MCF 10A (cell line): Measurements from ENCODE around the gene GGCX. TPM values are rescaled to one million over a fixed set of nuclear protein-coding genes. Genes with fewer than 3 reads are reported as not detected.

ENCODE experiments used
- BruUV-seq: library from RNA; stranded (reverse); fragments of 400-500 nt; replicated peaks from 2 replicates; lab custom pipeline; 2021; lab: Mats Ljungman, UMichigan
- CTCF ChIA-PET: fragments of 300-600 bp; sonication (Branson Sonifier 250); formaldehyde crosslinking; extraction: SDS; loops from one replicate; lab custom pipeline; 2021; ENCODE audit warnings: antibody characterized with exemption, inconsistent platforms; lab: Yijun Ruan, JAX
- POLR2A ChIA-PET: fragments of 300-600, 350-650 bp; sonication (Branson Sonifier 250); formaldehyde crosslinking; extraction: SDS; loops from one replicate; lab custom pipeline; 2020; ENCODE audit warnings: antibody characterized with exemption, inconsistent platforms; lab: Yijun Ruan, JAX
- DNase-seq: peaks from one replicate; pipeline ENCODE4 v3.0.0-alpha.2; 2018; ENCODE audit not compliant: unreplicated experiment
- H3K27ac Mint-ChIP-seq: one replicate; pipeline ENCODE4 v1.8.0; 2022; ENCODE audit warnings: mild to moderate bottlenecking, low read depth, mixed read lengths; ENCODE audit not compliant: unreplicated experiment
- H3K27me3 Mint-ChIP-seq: one replicate; pipeline ENCODE4 v1.8.0; 2022; ENCODE audit warnings: mixed read lengths; ENCODE audit not compliant: insufficient read depth, unreplicated experiment
- H3K36me3 Mint-ChIP-seq: one replicate; pipeline ENCODE4 v1.8.0; 2022; ENCODE audit warnings: mild to moderate bottlenecking, moderate library complexity, mixed read lengths; ENCODE audit not compliant: insufficient read depth, unreplicated experiment
- H3K4me1 Mint-ChIP-seq: one replicate; pipeline ENCODE4 v1.8.0; 2022; ENCODE audit warnings: mixed read lengths; ENCODE audit not compliant: insufficient read depth, unreplicated experiment
- H3K4me3 Mint-ChIP-seq: one replicate; pipeline ENCODE4 v1.8.0; 2022; ENCODE audit warnings: mild to moderate bottlenecking, moderate library complexity, mixed read lengths; ENCODE audit not compliant: unreplicated experiment
- H3K9me3 Mint-ChIP-seq: one replicate; pipeline ENCODE4 v1.8.0; 2022; ENCODE audit warnings: mixed read lengths; ENCODE audit not compliant: unreplicated experiment
- intact Hi-C: fragments of 100-400 bp; cut with micrococcal nuclease; formaldehyde crosslinking; loops from 2 replicates; pipeline ENCODE4 v1.14.1; 2022
- total RNA-seq: library from RNA; stranded (reverse); gene quantifications from 2 replicates; pipeline ENCODE4 v1.2.3, GENCODE V29; 2022
- TF ChIP-seq, protein P1 (sequence below): fragments of 200-600 bp; IDR thresholded peaks from one replicate; pipeline ENCODE4 v1.8.0; 2022; ENCODE audit warnings: antibody characterized with exemption, mild to moderate bottlenecking; ENCODE audit not compliant: unreplicated experiment

GGCX gene
- total RNA-seq, 1 experiment from 2014 or later, result 49.1 TPM

DNA sequence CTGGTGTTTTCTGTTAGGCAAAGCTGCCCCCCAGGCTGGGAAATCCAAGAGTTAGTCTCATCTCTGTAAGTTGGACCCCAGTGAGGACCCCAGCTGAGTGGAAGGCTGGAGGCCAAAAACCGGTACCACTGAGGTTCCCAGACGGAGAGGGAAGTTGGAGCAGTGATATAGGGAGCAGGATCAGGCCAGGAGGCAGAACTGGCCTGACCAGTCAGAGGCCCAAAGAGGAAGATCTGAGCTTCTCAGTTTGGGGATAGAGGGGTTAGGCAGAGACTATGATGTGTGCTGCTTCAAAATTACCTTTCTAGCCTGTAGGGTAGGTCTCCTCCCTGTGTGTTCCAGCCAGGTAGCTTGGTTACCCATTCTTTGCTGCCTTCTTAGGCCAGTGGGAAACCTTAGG lies 29.7 kb upstream of the GGCX start:
- POLR2A ChIA-PET, result interaction anchor here (0.6 to 2.5 kb wide), 3 partner anchors 10 to 21 kb away, joined by 5 to 6 read pairs (median 6); no protein-coding TSS in a partner anchor
- TF ChIP-seq, protein P1, sequence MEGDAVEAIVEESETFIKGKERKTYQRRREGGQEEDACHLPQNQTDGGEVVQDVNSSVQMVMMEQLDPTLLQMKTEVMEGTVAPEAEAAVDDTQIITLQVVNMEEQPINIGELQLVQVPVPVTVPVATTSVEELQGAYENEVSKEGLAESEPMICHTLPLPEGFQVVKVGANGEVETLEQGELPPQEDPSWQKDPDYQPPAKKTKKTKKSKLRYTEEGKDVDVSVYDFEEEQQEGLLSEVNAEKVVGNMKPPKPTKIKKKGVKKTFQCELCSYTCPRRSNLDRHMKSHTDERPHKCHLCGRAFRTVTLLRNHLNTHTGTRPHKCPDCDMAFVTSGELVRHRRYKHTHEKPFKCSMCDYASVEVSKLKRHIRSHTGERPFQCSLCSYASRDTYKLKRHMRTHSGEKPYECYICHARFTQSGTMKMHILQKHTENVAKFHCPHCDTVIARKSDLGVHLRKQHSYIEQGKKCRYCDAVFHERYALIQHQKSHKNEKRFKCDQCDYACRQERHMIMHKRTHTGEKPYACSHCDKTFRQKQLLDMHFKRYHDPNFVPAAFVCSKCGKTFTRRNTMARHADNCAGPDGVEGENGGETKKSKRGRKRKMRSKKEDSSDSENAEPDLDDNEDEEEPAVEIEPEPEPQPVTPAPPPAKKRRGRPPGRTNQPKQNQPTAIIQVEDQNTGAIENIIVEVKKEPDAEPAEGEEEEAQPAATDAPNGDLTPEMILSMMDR, result no peak
- intact Hi-C loops, result no loop called here
- Mint-ChIP-seq H3K27me3 (no peaks in the 10 kb centered on the region), H3K27ac (no peak overlapping the region), H3K36me3 (peaks cover 3% of the 10 kb centered on the region), H3K4me1 (peaks cover 12% of the 10 kb centered on the region), H3K9me3 (no peaks in the 10 kb centered on the region), H3K4me3 (no peak overlapping the region)
- CTCF ChIA-PET, result interaction anchor here (0.8 to 2.6 kb wide), 3 partner anchors 12 to 46 kb away, joined by 4 to 9 read pairs (median 4); no protein-coding TSS in a partner anchor
- no peak for DNase-seq
- BruUV-seq, result no TSS peak

DNA sequence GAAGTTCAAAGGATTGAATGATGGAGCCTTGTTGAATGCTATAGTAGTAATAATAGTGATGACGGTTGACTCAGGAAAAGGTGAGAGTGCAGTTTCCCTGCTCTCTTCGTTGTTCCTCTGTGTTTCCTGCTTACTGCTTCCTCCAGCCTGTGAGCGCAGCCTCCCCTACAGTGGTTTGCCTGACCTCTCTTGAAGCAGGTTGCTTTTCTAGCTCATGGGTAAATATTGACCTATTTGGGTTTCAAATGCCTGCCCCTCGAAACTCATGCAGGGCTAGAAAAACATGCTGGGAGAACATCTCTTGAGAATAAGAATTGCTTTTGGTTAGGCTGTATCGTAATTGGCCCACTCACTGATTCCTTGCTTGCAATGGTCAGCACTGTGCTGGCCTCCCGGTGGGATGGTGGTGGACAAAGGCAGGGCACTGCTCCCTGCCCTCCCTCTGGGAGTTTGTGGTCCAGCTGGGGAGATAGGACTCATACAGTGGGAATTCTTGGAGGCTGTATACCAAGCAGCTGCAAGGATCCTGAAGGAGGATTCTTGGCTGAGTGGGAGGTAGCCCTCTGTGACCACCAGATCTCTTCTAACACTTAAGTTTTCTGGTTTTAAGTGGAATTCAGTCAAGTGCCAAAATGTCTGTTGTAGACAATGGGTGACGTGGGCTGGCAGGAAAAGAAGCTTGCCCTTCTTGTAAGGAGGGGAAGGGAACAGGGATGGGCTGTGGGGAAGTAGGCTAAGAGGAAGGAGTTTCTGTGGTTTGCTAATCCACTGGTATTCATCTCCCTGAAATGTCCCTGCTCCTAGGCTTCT lies 28.9 kb upstream of the GGCX start:
- no peak for DNase-seq
- POLR2A ChIA-PET, result interaction anchor here (0.7 to 2.5 kb wide), 3 partner anchors 11 to 13 kb away, joined by 4 to 6 read pairs (median 6); partner anchors contain the start of gene VAMP8
- H3K4me1 Mint-ChIP-seq, result peaks cover 19% of the 10 kb centered on the region
- no peak overlapping the region for H3K27ac Mint-ChIP-seq
- H3K4me3 Mint-ChIP-seq, result no peak overlapping the region
- H3K36me3 Mint-ChIP-seq, result no peaks in the 10 kb centered on the region
- CTCF ChIA-PET, result interaction anchor here (0.8 to 2.6 kb wide), 3 partner anchors 12 to 47 kb away, joined by 4 to 9 read pairs (median 4); no protein-coding TSS in a partner anchor
- H3K9me3 Mint-ChIP-seq, result no peaks in the 10 kb centered on the region
- no TSS peak for BruUV-seq
- H3K27me3 Mint-ChIP-seq, result no peaks in the 10 kb centered on the region
- intact Hi-C loops, result no loop called here
- TF ChIP-seq, protein P1, result no peak

DNA sequence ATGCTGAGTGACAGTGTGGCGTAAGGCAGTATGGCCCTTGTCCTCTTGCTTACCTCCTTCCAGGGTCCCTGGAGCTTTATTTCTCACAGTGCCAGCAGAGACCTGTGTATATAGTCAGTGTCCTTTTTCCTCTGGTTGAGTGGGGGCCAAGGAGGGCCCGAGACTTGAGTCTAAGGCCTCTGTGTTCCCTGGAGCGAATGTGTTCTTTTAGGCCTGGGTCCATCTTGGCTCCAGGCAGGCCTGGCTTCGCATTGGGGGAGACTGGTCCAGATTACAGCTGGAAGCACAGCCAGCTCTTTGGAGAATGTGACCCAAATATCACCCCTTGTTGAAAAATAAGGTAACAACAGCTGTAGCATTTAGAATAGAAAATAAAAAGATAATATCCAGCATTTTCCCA lies 27.9 kb upstream of the GGCX start:
- no peak overlapping the region for H3K27ac Mint-ChIP-seq
- ChIA-PET POLR2A (interaction anchor here (0.9 to 1.1 kb wide), 2 partner anchors 9 to 11 kb away, joined by 3 to 4 read pairs; no protein-coding TSS in a partner anchor), CTCF (no interaction called here)
- TF ChIP-seq, protein P1, result no peak
- no peak overlapping the region for H3K4me3 Mint-ChIP-seq
- intact Hi-C loops, result no loop called here
- no peaks in the 10 kb centered on the region for H3K27me3 Mint-ChIP-seq
- BruUV-seq, result no TSS peak
- H3K36me3 Mint-ChIP-seq, result no peaks in the 10 kb centered on the region
- DNase-seq, result no peak
- H3K9me3 Mint-ChIP-seq, result no peaks in the 10 kb centered on the region
- H3K4me1 Mint-ChIP-seq, result peaks cover 17% of the 10 kb centered on the region

DNA sequence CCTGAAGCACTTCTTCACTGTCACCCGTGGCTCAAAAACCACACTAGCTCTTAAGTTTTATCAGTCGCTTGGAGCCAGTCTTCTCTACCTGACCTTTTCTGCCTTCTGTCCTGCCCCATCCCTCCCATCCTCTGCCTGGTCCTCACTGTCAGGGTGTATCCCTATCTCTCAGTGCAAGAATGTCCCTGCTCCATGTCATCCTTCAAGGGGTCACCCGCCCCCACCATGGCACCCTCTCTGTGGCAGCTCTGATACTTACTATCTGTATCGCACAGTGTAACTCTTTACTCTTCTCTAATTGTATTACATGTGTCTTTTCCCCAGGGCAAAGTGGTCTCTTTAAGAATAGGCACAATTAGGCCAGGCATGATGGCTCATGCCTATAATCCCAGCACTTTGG lies 27.4 kb upstream of the GGCX start:
- intact Hi-C loops, result no loop called here
- TF ChIP-seq, protein P1, result no peak
- ChIA-PET CTCF (no interaction called here), POLR2A (interaction anchor here (0.7 to 1.1 kb wide), 3 partner anchors 9 to 23 kb away, joined by 3 to 4 read pairs (median 3); no protein-coding TSS in a partner anchor)
- DNase-seq, result no peak
- BruUV-seq, result no TSS peak
- H3K4me1 Mint-ChIP-seq, result peaks cover 14% of the 10 kb centered on the region
- no peak overlapping the region for H3K27ac Mint-ChIP-seq
- H3K9me3 Mint-ChIP-seq, result no peaks in the 10 kb centered on the region
- peaks cover 5% of the 10 kb centered on the region for H3K36me3 Mint-ChIP-seq
- H3K4me3 Mint-ChIP-seq, result no peak overlapping the region
- H3K27me3 Mint-ChIP-seq, result no peaks in the 10 kb centered on the region
